H1 (cell line): Measurements from ENCODE around the gene SLC39A9. TPM values are rescaled to one million over a fixed set of nuclear protein-coding genes. Genes with fewer than 3 reads are reported as not detected.
A peak's percentile ranks its signal among the peaks of the same experiment; 100 is the strongest.

Source experiments
- CTCF ChIA-PET: fragments of 300-600 bp; sonication (Branson Sonifier 250); formaldehyde crosslinking; loops from one replicate; lab custom pipeline; 2021; ENCODE audit not compliant: partially characterized antibody; lab: Charles Lee
- POLR2A ChIA-PET: fragments of 300-600 bp; sonication (Branson Sonifier 250); formaldehyde crosslinking; loops from one replicate; lab custom pipeline; 2021; ENCODE audit warnings: inconsistent platforms; ENCODE audit not compliant: partially characterized antibody; lab: Charles Lee
- DNase-seq, 2 experiments: peaks; one replicate each; pipeline versions ENCODE4 v3.0.0 to v3.0.0-alpha.2; 2010 to 2022; ENCODE audit warnings: low spot score in 2 of 2, low read depth in 1 of 2, mixed read lengths in 1 of 2
- FAIRE-seq: peaks from 2 replicates; lab custom pipeline; 2011; peaks lifted over from hg19 to GRCh38; lab: Jason Lieb, UNC
- H2AFZ ChIP-seq: 2 replicates; pipeline ENCODE4 v1.8.1; 2012; ENCODE audit warnings: low read length, inconsistent platforms
- H2AK5ac ChIP-seq: 2 replicates; pipeline ENCODE4 v1.6.1; 2013; ENCODE audit warnings: low read depth, low read length
- H2BK120ac ChIP-seq: replicated peaks from 2 replicates; pipeline ENCODE3; 2013; ENCODE audit warnings: low read depth, low read length, inconsistent platforms
- H2BK12ac ChIP-seq: 2 replicates; pipeline ENCODE4 v1.6.1; 2013; ENCODE audit warnings: low read depth, low read length
- H2BK15ac ChIP-seq: 2 replicates; pipeline ENCODE4 v1.6.1; 2013; ENCODE audit warnings: low read length
- H2BK20ac ChIP-seq: 2 replicates; pipeline ENCODE4 v1.6.1; 2013; ENCODE audit warnings: low read length
- H2BK5ac ChIP-seq: 2 replicates; pipeline ENCODE4 v1.6.1; 2013; ENCODE audit warnings: low read depth, low read length
- H3K14ac ChIP-seq: 2 replicates; pipeline ENCODE4 v1.6.1; 2013; ENCODE audit warnings: inconsistent platforms; ENCODE audit not compliant: insufficient read length
- H3K18ac ChIP-seq: 2 replicates; pipeline ENCODE4 v1.6.1; 2013; ENCODE audit warnings: low read length; ENCODE audit errors: extremely low read depth
- H3K23ac ChIP-seq: 2 replicates; pipeline ENCODE4 v1.6.1; 2013; ENCODE audit warnings: inconsistent platforms; ENCODE audit not compliant: insufficient read length
- H3K23me2 ChIP-seq: 2 replicates; pipeline ENCODE4 v1.6.1; 2013; ENCODE audit warnings: low read depth, low read length
- H3K27ac ChIP-seq: 2 replicates; pipeline ENCODE4 v1.6.1; 2011; ENCODE audit warnings: low read depth, low read length, inconsistent platforms
- H3K27me3 ChIP-seq, 4 experiments: replicated peaks in 1 of 4; 1 replicate in 1 of 4; 2 replicates in 3 of 4; pipeline versions ENCODE4 v1.6.1 to v1.8.1; 2011 to 2013; ENCODE audit warnings: low read length in 3 of 4, mild to moderate bottlenecking in 3 of 4, inconsistent platforms in 2 of 4, mixed read lengths in 2 of 4, moderate library complexity in 1 of 4; ENCODE audit not compliant: control insufficient read depth in 3 of 4, insufficient read depth in 3 of 4; ENCODE audit errors: extremely low read depth in 1 of 4
- H3K36me3 ChIP-seq, 4 experiments: 2 replicates each; pipeline versions ENCODE4 v1.6.1 to v1.8.1; 2011 to 2013; ENCODE audit warnings: mild to moderate bottlenecking in 4 of 4, low read length in 3 of 4, moderate library complexity in 2 of 4, control low read depth in 1 of 4, inconsistent platforms in 1 of 4; ENCODE audit not compliant: insufficient read depth in 4 of 4, control insufficient read depth in 2 of 4
- H3K4ac ChIP-seq: replicated peaks from 2 replicates; pipeline ENCODE3; 2013; ENCODE audit warnings: low read length, low read depth, mixed read lengths, inconsistent platforms; ENCODE audit not compliant: insufficient read length
- H3K4me1 ChIP-seq, 4 experiments: replicated peaks in 1 of 4; 1 replicate in 1 of 4; 2 replicates in 3 of 4; pipeline versions ENCODE4 v1.6.1 to v1.8.1; 2011 to 2013; ENCODE audit warnings: low read length in 3 of 4, inconsistent platforms in 2 of 4, mixed read lengths in 1 of 4; ENCODE audit not compliant: insufficient read depth in 4 of 4, control insufficient read depth in 3 of 4
- H3K4me2 ChIP-seq, 2 experiments: 2 replicates each; pipeline versions ENCODE4 v1.6.1 to v1.8.1; 2011 to 2013; ENCODE audit warnings: low read depth in 2 of 2, low read length in 2 of 2, control low read depth in 1 of 2, inconsistent platforms in 1 of 2, mild to moderate bottlenecking in 1 of 2; ENCODE audit not compliant: insufficient read depth in 1 of 2
- H3K4me3 ChIP-seq, 4 experiments: fragments of 200-600, 300-600 bp in 1 of 4; sonication (generic), shearing (Covaris generic), sonication (Bioruptor Twin) in 1 of 4; 2 replicates each; pipeline versions ENCODE4 v1.5.1 to v1.8.1; 2011 to 2016; ENCODE audit warnings: low read length in 4 of 4, low read depth in 3 of 4, control low read depth in 2 of 4, inconsistent platforms in 2 of 4, mild to moderate bottlenecking in 2 of 4, mixed read lengths in 1 of 4, moderate library complexity in 1 of 4; ENCODE audit not compliant: insufficient read depth in 2 of 4; ENCODE audit errors: extremely low read depth in 1 of 4
- H3K56ac ChIP-seq: replicated peaks from 2 replicates; pipeline ENCODE3; 2013; ENCODE audit warnings: low read depth, mild to moderate bottlenecking, mixed read lengths, low read length, inconsistent platforms; ENCODE audit not compliant: insufficient read length
- H3K79me1 ChIP-seq: 2 replicates; pipeline ENCODE4 v1.6.1; 2013; ENCODE audit warnings: low read depth, low read length, control low read depth
- H3K79me2 ChIP-seq, 2 experiments: 2 replicates each; pipeline versions ENCODE4 v1.6.1 to v1.8.1; 2012 to 2013; ENCODE audit warnings: low read length in 2 of 2, mild to moderate bottlenecking in 2 of 2, inconsistent platforms in 1 of 2; ENCODE audit not compliant: insufficient read depth in 2 of 2, control insufficient read depth in 1 of 2
- H3K9ac ChIP-seq, 4 experiments: replicated peaks in 1 of 4; 1 replicate in 1 of 4; 2 replicates in 3 of 4; pipeline versions ENCODE4 v1.6.1 to v1.8.1; 2011 to 2013; ENCODE audit warnings: low read depth in 3 of 4, low read length in 3 of 4, control low read depth in 2 of 4, mild to moderate bottlenecking in 2 of 4, moderate library complexity in 2 of 4, inconsistent platforms in 1 of 4; ENCODE audit errors: extremely low read depth in 1 of 4
- H3K9me3 ChIP-seq, 2 experiments: 2 replicates each; pipeline versions ENCODE4 v1.6.1 to v1.8.1; 2012 to 2013; ENCODE audit warnings: mild to moderate bottlenecking in 2 of 2, moderate library complexity in 2 of 2, control low read depth in 1 of 2, inconsistent platforms in 1 of 2, low read depth in 1 of 2, low read length in 1 of 2, mixed read lengths in 1 of 2; ENCODE audit not compliant: insufficient read depth in 2 of 2
- H4K20me1 ChIP-seq, 2 experiments: replicated peaks in 1 of 2; 2 replicates each; pipeline versions ENCODE3 to v1.8.1; 2011 to 2013; ENCODE audit warnings: inconsistent platforms in 2 of 2, low read length in 2 of 2, mild to moderate bottlenecking in 1 of 2; ENCODE audit not compliant: insufficient read depth in 2 of 2, control insufficient read depth in 1 of 2
- H4K5ac ChIP-seq: 2 replicates; pipeline ENCODE4 v1.6.1; 2013; ENCODE audit warnings: low read length, low read depth, mixed read lengths, inconsistent platforms; ENCODE audit not compliant: insufficient read length
- H4K8ac ChIP-seq: 2 replicates; pipeline ENCODE4 v1.8.0; 2013; ENCODE audit warnings: mild to moderate bottlenecking, moderate library complexity, low read length, inconsistent platforms; ENCODE audit not compliant: insufficient read depth; ENCODE audit errors: extremely low read depth
- H4K91ac ChIP-seq: replicated peaks from 2 replicates; pipeline ENCODE3; 2013; ENCODE audit warnings: low read length, mixed read lengths, inconsistent platforms; ENCODE audit not compliant: insufficient read length
- HDAC2 ChIP-seq, 2 experiments: fragments of 300-600 bp in 1 of 2; sonication (generic) in 1 of 2; IDR thresholded peaks; 2 replicates each; pipeline ENCODE4 v1.6.1; 2011 to 2012; ENCODE audit warnings: low read depth in 2 of 2, low read length in 2 of 2, mild to moderate bottlenecking in 2 of 2, moderate library complexity in 2 of 2, borderline replicate concordance in 1 of 2, inconsistent platforms in 1 of 2
- NRF1 ChIP-seq: IDR thresholded peaks from 2 replicates; pipeline ENCODE4 v1.6.1; 2011; ENCODE audit warnings: mild to moderate bottlenecking, low read depth, low read length, improper control_type of control experiment
- POLR2A ChIP-seq, 2 experiments: IDR thresholded peaks; 1 replicate in 1 of 2; 2 replicates in 1 of 2; pipeline ENCODE4 v1.6.1; 2011; ENCODE audit warnings: low read depth in 2 of 2, low read length in 2 of 2, mild to moderate bottlenecking in 2 of 2; ENCODE audit errors: control extremely low read depth in 1 of 2
- SP4 ChIP-seq: IDR thresholded peaks from 2 replicates; pipeline ENCODE4 v1.6.1; 2012; ENCODE audit warnings: low read length, inconsistent platforms
- TEAD4 ChIP-seq: IDR thresholded peaks from 2 replicates; pipeline ENCODE4 v1.6.1; 2012; ENCODE audit warnings: low read depth, low read length, inconsistent platforms, mixed read lengths
- WGBS, 2 experiments: shearing (Covaris generic) in 1 of 2; methylation state at CpG; one replicate each; pipeline versions ENCODE4 v1.1.6 to v1.1.7; 2013 to 2015; ENCODE audit warnings: low lambda C conversion rate in 2 of 2, mixed read lengths in 2 of 2, inconsistent platforms in 1 of 2, low coverage in 1 of 2, missing lambda C conversion rate in 1 of 2; ENCODE audit not compliant: insufficient replicate concordance in 2 of 2, insufficient coverage in 1 of 2, insufficient read length in 1 of 2; ENCODE audit errors: extremely low coverage in 1 of 2, missing lambda C conversion rate in 1 of 2; 5-methylcytosine and 5-hydroxymethylcytosine counted together
- long read RNA-seq, 2 experiments: library from RNA in 1 of 2; library from capped mRNA in 1 of 2; stranded (forward); transcript quantifications; one replicate each; pipeline ENCODE4 v2.0.0, GENCODE V29; 2021; ENCODE audit warnings: inconsistent platforms in 1 of 2
- polyA minus RNA-seq, 3 experiments: library from RNA; depleted of rRNA, polyadenylated mRNA; stranded (reverse); fragments of >200 nt; gene quantifications; 1 replicate in 2 of 3; 2 replicates in 1 of 3; pipeline ENCODE4 v1.2.3, GENCODE V29; 2011
- polyA plus RNA-seq, 7 experiments: library from polyadenylated mRNA; depleted of rRNA in 3 of 7; stranded (reverse) in 5 of 7; unstranded in 2 of 7; fragments of >200 nt in 5 of 7; fragments of 200-250 nt in 2 of 7; gene quantifications; 1 replicate in 5 of 7; 2 replicates in 1 of 7; 4 replicates in 1 of 7; pipeline versions ENCODE4 v1.2.1 to v1.2.3, GENCODE V29; 2011 to 2013; ENCODE audit warnings: missing spikeins in 2 of 7, mixed read lengths in 2 of 7
- total RNA-seq: library from RNA; stranded (reverse); fragmentation: NEBNext Ultra II Directional; extraction: Animal tissue kit (Norgen Biotek cat#: 25700); gene quantifications from 2 replicates; pipeline ENCODE4 v1.2.1, GENCODE V29; 2021

SLC39A9 gene, protein sequence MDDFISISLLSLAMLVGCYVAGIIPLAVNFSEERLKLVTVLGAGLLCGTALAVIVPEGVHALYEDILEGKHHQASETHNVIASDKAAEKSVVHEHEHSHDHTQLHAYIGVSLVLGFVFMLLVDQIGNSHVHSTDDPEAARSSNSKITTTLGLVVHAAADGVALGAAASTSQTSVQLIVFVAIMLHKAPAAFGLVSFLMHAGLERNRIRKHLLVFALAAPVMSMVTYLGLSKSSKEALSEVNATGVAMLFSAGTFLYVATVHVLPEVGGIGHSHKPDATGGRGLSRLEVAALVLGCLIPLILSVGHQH
- total RNA-seq (43.8 and 44.2 TPM in 2 replicates), polyA plus RNA-seq (2011; rRNA removed) (26.6 and 31.0 TPM in 2 replicates), polyA minus RNA-seq (2011; rRNA and poly(A)+ RNA removed) (141 and 182 TPM in 2 replicates)
- polyA plus RNA-seq (2011; cell fraction: cytosol; rRNA removed) = 28.2 TPM
- polyA plus RNA-seq (2011; cell fraction: nucleus; rRNA removed) = 19.2 TPM
- polyA plus RNA-seq (2012, experiment 1 of 2) = 19.7 to 28.2 TPM (median 25.4 TPM) in 4 replicates
- polyA plus RNA-seq (2012, experiment 2 of 2) = 5.0 TPM
- 29.4 TPM for polyA plus RNA-seq (2013, experiment 1 of 2)
- 36.4 TPM for polyA plus RNA-seq (2013, experiment 2 of 2)
- polyA minus RNA-seq (2011; cell fraction: cytosol; rRNA and poly(A)+ RNA removed) = 41.2 TPM
- polyA minus RNA-seq (2011; cell fraction: nucleus; rRNA and poly(A)+ RNA removed) = 39.3 TPM
- long read RNA-seq, experiment 1, full-length matches to known transcripts = 4 of 22 reads
- long read RNA-seq, experiment 1, partial matches to known transcripts = 1 of 22 reads
- long read RNA-seq, experiment 1, other reads (novel, unspliced or antisense) = 17 of 22 reads
- long read RNA-seq, experiment 2, full-length matches to known transcripts = 3 of 7 reads
- long read RNA-seq, experiment 2, partial matches to known transcripts = 1 of 7 reads
- long read RNA-seq, experiment 2, other reads (novel, unspliced or antisense) = 3 of 7 reads

GRCh38 chr14:69398053-69398817 is at the start of gene SLC39A9, which contains the start of gene ERH:
Gene SLC39A9 (plus strand): TSS chr14:69398692. CDS start chr14:69399370, 678 bp downstream.
Gene ERH (minus strand): TSS chr14:69398299. CDS start chr14:69398233, 66 bp downstream.
- peaks cover 2 to 8% of the 10 kb centered on the region in 2 experiments for H4K20me1 ChIP-seq
- H4K8ac ChIP-seq = peak within 1 kb of the TSS; percentile 98
- no peaks in the 10 kb centered on the region for H3K27me3 ChIP-seq
- peak within 1 kb of the TSS; percentile 93 for H3K27ac ChIP-seq
- H3K4me3 ChIP-seq = peak within 1 kb of the TSS; percentile 83 to 98 (median 92)
- peak within 1 kb of the TSS; percentile 80 to 96 for H3K4me2 ChIP-seq
- peaks cover 10% of the 10 kb centered on the region for H3K79me1 ChIP-seq
- peaks cover 13 to 30% (median 24%) of the 10 kb centered on the region in 4 experiments for H3K36me3 ChIP-seq
- H2AK5ac ChIP-seq = no peak within 1 kb of the TSS
- no peak within 1 kb of the TSS for H2BK15ac ChIP-seq
- peak within 1 kb of the TSS; percentile 92 for H2BK5ac ChIP-seq
- FAIRE-seq = peak; percentile 82
- H2BK120ac ChIP-seq = no peak within 1 kb of the TSS
- peak; percentile 85 to 89 for DNase-seq
- peak within 1 kb of the TSS; percentile 48 for H3K18ac ChIP-seq
- peak within 1 kb of the TSS; percentile 80; the same call in 1 of the 2 replicates for H2AFZ ChIP-seq
- H4K5ac ChIP-seq = peak within 1 kb of the TSS; percentile 39
- H3K9me3 ChIP-seq = no peaks in the 10 kb centered on the region
- peaks cover 0 to 2% (median under 1%) of the 10 kb centered on the region in 4 experiments; a peak in 2 of 7 replicates for H3K4me1 ChIP-seq
- peaks cover 26 to 89% of the 10 kb centered on the region in 2 experiments for H3K79me2 ChIP-seq
- peaks cover 5% of the 10 kb centered on the region for H3K23me2 ChIP-seq
- 1% methylated on average over 50 of the region's 53 CpGs; no CpG with 5 or more reads in 1 of the 2 experiments for WGBS, 2 experiments
- CTCF ChIA-PET = interaction anchor here (1.1 to 1.3 kb wide), 3 partner anchors 61 to 155 kb away, joined by 3 to 7 read pairs (median 3); no protein-coding TSS in a partner anchor
- peak within 1 kb of the TSS; percentile 87 for H4K91ac ChIP-seq
- H3K56ac ChIP-seq = peak within 1 kb of the TSS; percentile 83
- H3K9ac ChIP-seq = peak within 1 kb of the TSS; percentile 95 to 98 (median 98)
- H3K14ac ChIP-seq = no peak within 1 kb of the TSS
- H3K23ac ChIP-seq = no peak within 1 kb of the TSS
- H2BK12ac ChIP-seq = no peak within 1 kb of the TSS; the same call in 1 of the 2 replicates
- H3K4ac ChIP-seq = peak within 1 kb of the TSS; percentile 88
- POLR2A ChIA-PET = interaction anchor here (0.6 to 8.5 kb wide), 33 partner anchors 10 to 368 kb away, joined by 3 to 131 read pairs (median 4); partner anchors contain the start of genes EXD2, GALNT16, PLEKHD1 and SRSF5
- peak within 1 kb of the TSS; percentile 24; the same call in 1 of the 2 replicates for H2BK20ac ChIP-seq
- TF ChIP-seq SP4 (no peak), HDAC2 (IDR thresholded peaks at IDR 0.05; ENCODE audit: borderline replicate concordance in 1 of 2, low read depth in 2 of 2, low read length in 2 of 2) (peak in 1 of 2 experiments; percentile 90; a peak in 1 of 4 replicates), TEAD4 (no peak), POLR2A (IDR thresholded peaks at IDR 0.05; ENCODE audit: control extremely low read depth in 1 of 2, low read depth in 2 of 2, low read length in 2 of 2) (peak; percentile 81 to 98), NRF1 (no peak)
